Daoy (cell line): ENCODE results near the gene KRTAP19-1. TPM values are rescaled to one million over a fixed set of nuclear protein-coding genes. Genes with fewer than 3 reads are reported as not detected.

Experiments
- DNase-seq: peaks from one replicate; pipeline ENCODE4 v3.0.0-alpha.2; 2015; ENCODE audit warnings: low read depth
- total RNA-seq: library from RNA; depleted of rRNA; stranded (reverse); fragments of >200 nt; shearing (Covaris generic); gene quantifications from 2 replicates; pipeline ENCODE4 v1.2.3, GENCODE V29; 2014; rRNA removed

Gene KRTAP19-1
- not detected in 2 replicates for total RNA-seq

DNA sequence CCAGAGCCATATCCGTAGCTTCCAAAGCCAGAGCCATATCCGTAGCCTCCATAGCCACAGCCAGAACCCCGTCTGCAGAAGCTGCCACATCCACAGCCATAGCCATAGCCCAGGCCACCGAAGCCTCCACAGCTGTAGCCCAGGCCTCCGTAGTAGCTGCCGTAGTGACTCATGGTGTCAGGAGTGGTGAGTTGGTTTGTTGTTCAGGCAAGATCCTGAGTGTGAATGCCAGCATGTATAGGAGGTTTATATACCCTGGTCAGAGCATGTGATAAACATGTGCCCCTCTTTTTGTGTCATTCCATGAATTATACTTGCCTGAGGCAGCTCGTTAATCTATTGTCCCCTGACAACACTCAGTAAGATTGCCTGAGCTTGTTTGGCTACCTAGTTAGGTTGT lies at the start of gene KRTAP19-1:
KRTAP19-1 (minus strand) TSS at position 223 of the 400 bp plus-strand sequence; CDS start at position 173, 50 bp downstream.
- DNase-seq, result peak; percentile 31

GRCh38 chr21:30518876-30519275 lies 38.7 kb upstream of the KRTAP19-1 start:
- no peak for DNase-seq

GRCh38 chr21:30515681-30516080 lies 35.5 kb upstream of the KRTAP19-1 start:
- DNase-seq, result no peak

DNA sequence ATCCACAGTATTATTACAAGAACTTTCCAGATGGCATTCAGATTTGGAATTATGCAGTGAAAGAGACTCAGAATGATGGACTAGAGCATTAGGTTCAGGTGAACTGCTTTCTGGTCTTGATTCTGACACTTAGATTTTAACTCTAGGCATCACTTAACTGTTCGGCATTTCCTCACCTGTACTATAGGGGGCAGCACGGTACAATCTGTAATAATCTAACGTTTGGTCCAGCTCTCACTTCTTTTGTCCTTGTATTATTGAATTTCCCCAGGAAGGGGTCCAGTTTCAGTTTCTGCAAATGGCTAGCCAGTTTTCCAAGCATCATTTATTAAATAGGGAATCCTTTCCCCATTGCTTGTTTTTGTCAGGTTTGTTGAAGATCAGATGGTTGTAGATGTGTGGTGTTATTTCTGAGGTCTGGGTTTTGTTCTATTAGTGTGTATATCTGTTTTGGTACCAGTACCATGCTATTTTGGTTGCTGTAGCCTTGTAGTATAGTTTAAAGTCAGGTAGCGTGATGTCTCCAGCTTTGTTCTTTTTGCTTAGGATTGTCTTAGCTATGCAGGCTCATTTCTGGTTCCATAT lies 25.5 kb upstream of the KRTAP19-1 start:
- peak; percentile 16 for DNase-seq

DNA sequence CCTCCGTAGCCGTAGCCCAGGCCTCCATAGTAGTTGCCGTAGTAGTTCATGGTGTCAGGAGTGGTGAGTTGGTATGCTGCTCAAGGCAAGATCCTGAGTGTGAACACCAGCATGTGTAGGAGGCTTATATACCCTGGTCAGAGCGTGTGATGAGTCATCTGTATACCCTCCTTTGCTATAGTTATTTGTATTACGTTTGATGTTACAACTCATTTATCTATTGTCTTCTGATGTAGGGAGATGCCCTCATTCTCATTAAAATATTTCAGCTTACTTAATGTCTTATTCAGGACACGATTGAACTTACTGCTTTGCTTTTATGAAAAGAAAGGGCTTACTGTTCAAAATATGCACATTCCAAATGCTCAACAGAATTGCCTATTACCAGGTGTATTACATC lies 21.9 kb upstream of the KRTAP19-1 start, which contains the start of gene KRTAP19-5:
KRTAP19-5 (minus strand) TSS at position 101 of the 400 bp plus-strand sequence; CDS start at position 50, 51 bp downstream.
- DNase-seq, result no peak

GRCh38 chr21:30497065-30497464 lies 16.9 kb upstream of the KRTAP19-1 start, which contains the start of gene KRTAP19-4:
Gene KRTAP19-4, minus strand, starts transcription at chr21:30497165. Its CDS starts 55 bp downstream, at chr21:30497110.
- DNase-seq, result no peak

DNA sequence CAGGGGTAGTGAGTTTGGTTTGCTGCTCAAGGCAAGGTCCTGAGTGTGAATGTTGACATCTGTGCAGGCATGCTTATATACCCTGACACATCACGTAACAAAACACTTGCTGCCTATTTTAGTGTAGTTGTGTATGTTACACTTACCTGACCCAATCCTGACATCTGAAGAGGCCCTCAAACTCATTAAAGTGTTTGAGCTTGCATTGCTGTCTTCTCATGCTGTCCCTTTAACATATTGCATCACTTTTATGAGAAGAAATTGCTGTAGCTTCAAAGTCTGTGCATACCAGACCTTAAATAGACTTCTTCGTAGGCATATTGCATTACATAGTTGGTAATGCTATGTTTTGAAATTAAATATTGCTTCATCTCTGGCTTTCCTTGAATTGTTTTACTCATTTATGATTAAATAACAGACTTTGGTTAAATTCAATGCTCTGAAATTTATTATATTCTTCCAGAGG lies 11.8 kb upstream of the KRTAP19-1 start, which contains the start of gene KRTAP19-3:
KRTAP19-3 (minus strand) TSS at position 51 of the 466 bp plus-strand sequence. CDS start 56 bp downstream, outside the sequence.
- no peak for DNase-seq

DNA sequence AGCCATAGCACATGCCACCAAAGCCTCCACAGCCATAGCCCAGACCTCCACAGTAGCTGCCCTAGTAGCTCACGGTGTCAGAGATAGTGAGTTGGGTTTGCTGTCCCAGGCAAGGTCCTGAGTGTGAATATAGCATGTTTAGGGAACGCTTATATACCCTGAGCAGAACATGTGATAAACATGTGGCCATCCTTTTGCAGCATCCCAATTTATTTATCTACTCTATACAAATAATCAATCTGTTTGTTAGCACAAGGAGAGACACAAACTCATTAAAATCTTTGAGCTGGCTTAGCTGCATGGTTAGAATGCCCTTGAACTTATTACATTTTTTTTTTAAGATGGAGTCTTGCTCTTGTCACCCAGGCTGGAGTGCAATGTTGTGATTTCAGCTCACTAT lies 7.2 kb upstream of the KRTAP19-1 start, which contains the start of gene KRTAP19-2:
KRTAP19-2 (minus strand) TSS at position 101 of the 400 bp plus-strand sequence; CDS start at position 13, 88 bp downstream.
- no peak for DNase-seq

DNA sequence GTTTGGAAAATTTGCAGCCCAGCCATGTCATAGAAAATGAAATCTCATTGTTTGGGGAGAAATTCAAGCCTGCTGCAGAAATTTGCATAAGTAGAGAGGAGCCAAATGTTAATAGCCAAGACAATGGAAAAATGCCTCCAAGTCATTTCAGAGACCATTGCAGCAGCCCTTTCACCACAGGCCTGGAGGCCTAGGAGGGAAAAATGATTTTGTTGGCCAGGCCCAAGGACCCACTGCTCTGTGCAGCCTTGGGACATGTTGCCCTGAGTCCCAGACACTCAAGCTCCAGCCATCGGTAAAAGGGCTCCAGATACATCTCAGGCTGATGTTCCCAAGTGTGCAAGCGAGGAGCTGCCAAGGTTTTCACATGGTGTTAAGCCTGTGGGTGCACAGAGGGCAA lies 6.0 kb upstream of the KRTAP19-1 start:
- DNase-seq, result no peak

GRCh38 chr21:30482130-30482529 lies 2.0 kb upstream of the KRTAP19-1 start:
- no peak for DNase-seq

DNA sequence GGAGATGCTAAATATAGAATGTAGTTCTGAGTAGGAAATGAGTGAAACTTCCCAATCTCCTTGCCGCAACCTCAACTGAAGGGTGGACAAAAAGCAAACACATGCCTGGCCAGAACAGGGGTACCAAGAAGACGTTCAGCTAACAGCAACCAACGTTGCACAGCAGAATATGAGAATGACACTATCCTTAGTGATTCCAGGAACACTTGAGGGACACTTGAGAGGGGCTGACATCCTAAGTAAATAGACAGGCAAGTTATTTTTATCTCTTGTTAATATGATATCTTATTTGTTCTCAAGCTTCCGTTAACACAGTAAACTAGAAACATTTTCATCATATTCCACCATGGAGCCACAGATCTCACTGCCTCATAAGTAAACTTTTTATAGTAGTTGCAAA lies 908 bp downstream of the KRTAP19-1 start:
- DNase-seq, result no peak

GRCh38 chr21:30478004-30478403 lies 2.2 kb downstream of the KRTAP19-1 start:
- DNase-seq, result no peak

- no peak for DNase-seq
These were observed 11.1 kb downstream of the KRTAP19-1 start for GRCh38 chr21:30468900-30469714.

- peak; percentile 22 for DNase-seq
These were observed 16.5 kb downstream of the KRTAP19-1 start for GRCh38 chr21:30463713-30464112.

DNA sequence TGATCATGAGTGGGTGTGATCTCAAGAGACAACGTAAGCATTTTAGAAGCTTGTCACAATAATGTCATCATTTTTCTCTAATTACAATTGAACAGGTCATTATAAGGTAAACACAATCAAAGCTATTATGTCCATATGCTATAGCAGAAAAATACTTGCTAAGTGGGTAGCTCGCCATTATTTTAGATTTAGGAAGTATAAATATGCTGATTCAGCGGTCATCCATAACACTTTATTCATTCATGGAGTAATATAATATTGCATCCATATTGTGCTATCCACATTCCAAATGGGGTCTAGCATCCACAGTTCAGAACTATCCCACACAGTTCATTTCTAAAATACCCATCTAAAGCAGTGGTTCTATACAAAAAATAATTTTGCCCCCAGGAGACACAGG lies 31.7 kb downstream of the KRTAP19-1 start:
- no peak for DNase-seq

DNA sequence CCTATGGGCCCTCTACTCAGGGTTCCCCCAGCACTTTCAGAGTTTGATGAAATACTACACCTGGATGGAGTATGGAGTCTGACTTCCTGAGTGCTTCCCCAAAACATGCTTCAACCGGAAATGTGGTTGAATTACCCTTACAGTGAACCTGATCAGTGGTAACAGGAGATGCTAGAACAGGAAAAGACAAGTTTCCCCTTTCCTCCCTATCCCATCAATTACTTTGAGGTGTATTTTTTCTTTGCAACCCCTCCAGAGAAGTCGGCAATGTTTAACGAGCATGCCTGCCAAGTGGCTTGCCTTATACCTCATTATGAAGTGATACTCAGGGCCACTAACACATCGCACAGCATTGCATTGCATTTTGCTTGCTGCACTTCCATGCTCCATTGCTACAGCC lies 33.1 kb downstream of the KRTAP19-1 start:
- peak; percentile 12 for DNase-seq

- DNase-seq, result no peak
These were observed 36.0 kb downstream of the KRTAP19-1 start for GRCh38 chr21:30444204-30444603.

DNA sequence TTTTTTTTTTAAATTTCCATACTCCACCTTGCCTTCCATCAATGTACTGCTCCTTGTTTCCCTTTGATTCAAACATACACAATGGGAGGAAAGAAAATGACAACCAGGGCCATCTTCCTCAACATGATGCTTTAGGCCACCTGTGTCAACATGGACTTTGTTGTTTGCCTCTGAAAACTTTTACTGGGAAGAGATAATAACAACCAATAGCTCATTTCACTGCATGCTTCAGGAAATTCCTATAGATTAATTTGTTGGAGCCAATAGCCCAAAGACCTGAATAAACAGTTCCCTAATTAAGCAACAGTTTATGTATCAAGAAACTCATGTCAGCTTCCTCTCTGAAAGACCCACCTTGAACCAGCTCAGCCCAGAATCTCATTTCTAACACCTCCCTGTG lies 36.9 kb downstream of the KRTAP19-1 start:
- DNase-seq, result no peak

DNA sequence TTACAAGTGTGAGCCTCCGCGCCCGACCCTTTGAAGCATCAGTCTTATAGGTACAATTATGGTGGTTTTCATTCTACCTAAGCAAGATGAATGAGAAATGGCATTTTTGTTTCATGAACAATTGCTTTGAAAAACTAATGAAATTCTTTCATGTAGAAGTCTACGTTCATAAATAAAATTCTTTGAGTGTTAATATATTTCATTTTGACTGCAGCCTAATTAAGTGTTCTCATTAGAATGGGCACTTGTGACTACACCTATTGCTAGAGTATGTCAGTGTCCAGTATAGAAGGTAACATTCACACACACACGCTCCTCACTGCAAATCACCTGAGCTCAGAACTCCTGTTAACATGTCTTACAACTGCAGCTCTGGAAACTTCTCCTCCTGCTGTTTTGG lies 40.2 kb downstream of the KRTAP19-1 start, which contains the start of gene KRTAP15-1:
KRTAP15-1 (plus strand) TSS at position 301 of the 400 bp plus-strand sequence; CDS start at position 354, 53 bp downstream.
- no peak for DNase-seq

DNA sequence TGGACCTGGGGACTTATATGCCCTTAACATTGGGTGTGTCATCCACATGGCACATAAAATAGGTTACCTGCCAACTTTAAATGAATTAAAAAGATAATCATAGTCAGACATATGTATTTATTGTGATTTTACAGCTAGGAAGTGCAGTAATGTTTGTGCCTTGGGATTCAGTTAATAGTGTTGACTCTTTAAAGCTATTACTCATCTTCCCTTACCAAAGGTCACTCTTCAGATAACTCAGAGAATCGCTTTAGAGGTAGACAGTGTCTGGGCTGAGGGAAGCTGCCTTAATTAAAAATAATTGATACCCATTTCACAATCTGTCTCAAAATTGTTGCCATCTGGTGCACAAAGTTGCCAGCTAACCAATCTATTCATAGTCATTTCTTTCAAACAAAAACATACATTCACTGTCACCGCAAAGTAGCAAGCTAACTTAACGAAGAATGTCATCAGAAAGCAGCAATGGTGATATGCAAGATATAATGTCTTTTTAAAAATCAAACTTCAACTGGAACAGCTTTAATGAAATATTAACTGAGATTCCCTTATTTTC lies 43.1 kb downstream of the KRTAP19-1 start:
- DNase-seq, result no peak

DNA sequence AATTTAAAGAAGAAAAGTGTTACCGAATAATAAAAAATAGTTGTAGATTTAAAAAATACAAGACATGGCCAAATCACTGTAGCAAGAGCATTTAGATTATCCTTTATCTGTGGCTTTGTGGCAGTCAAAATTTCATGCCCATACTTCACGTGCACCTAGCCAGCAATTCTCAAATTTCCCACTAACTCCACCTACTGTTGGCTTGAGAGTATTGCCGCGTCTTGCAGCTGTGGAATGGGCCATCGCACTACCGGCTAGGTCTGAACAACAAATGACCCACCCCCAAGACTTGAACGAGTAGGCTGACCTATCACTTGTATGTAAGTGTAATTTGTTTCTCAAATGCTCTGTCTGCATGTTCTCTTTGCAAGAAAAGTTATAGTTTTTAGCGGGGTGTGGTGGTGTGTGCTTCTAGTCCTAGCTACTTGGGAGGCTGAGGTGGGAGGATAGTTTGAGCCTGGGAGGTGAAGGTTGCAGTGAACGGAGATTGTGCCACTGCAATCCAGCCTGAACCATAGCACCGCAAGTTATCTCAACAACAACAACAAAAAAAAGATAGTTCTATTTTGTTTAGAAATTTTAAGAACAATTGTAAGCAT lies 46.0 kb downstream of the KRTAP19-1 start:
- DNase-seq, result peak; percentile 61
